ENCODE measurements around the gene KRT28. TPM values are rescaled to one million over a fixed set of nuclear protein-coding genes. Genes with fewer than 3 reads are reported as not detected.

KRT28 gene
- total RNA-seq, 1 donor from 2014 or later: not detected

DNA sequence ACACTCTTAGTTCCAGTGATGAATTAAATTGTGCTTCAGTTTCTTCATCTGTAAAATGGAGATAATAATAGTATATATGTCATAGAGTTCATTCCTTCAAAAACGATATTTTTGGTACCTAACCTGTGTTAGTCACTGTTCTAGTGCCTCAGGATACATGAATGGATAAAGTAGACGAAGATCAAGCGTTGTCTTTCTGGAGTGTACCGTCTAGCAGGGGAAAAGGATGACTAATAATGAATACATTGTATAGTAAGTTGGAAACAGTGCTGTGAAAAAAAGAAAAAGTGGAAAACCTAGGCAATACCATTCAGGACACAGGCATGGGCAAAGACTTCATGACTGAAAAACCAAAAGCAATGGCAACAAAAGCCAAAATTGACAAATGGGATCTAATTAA is 14.0 kb upstream of the KRT28 start:
- no peak overlapping the region for H3K4me3 ChIP-seq
- no peak for TF ChIP-seq EZH2 (IDR thresholded peaks at IDR 0.05)
- TF ChIP-seq EZH2phosphoT487 (IDR thresholded peaks at IDR 0.05): no peak
- TF ChIP-seq, protein P1, sequence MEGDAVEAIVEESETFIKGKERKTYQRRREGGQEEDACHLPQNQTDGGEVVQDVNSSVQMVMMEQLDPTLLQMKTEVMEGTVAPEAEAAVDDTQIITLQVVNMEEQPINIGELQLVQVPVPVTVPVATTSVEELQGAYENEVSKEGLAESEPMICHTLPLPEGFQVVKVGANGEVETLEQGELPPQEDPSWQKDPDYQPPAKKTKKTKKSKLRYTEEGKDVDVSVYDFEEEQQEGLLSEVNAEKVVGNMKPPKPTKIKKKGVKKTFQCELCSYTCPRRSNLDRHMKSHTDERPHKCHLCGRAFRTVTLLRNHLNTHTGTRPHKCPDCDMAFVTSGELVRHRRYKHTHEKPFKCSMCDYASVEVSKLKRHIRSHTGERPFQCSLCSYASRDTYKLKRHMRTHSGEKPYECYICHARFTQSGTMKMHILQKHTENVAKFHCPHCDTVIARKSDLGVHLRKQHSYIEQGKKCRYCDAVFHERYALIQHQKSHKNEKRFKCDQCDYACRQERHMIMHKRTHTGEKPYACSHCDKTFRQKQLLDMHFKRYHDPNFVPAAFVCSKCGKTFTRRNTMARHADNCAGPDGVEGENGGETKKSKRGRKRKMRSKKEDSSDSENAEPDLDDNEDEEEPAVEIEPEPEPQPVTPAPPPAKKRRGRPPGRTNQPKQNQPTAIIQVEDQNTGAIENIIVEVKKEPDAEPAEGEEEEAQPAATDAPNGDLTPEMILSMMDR (IDR thresholded peaks at IDR 0.05): no peak
- H3K4me1 ChIP-seq: peaks cover 4% of the 10 kb centered on the region
- no peak overlapping the region for H3K9ac ChIP-seq
- peaks cover 22% of the 10 kb centered on the region for H3F3A ChIP-seq (ENCODE audit: low read depth)
- H3K4me2 ChIP-seq: no peak overlapping the region
- H3K27ac ChIP-seq: no peak overlapping the region
- Mint-ChIP-seq H3K36me3 (peaks cover 3% of the 10 kb centered on the region), H3K4me3 (no peak overlapping the region), H3K9me3 (no peaks in the 10 kb centered on the region), H3K27me3 (ENCODE audit: insufficient read depth, low read depth) (peaks cover 2% of the 10 kb centered on the region), H3K27ac (no peak overlapping the region), H3K4me1 (peaks cover 9% of the 10 kb centered on the region)
- H3K27me3 ChIP-seq: peaks cover 64% of the 10 kb centered on the region
- H3K36me3 ChIP-seq: no peaks in the 10 kb centered on the region
- DNase-seq (ENCODE audit: low spot score): no peak
- no peaks in the 10 kb centered on the region for H3K9me3 ChIP-seq (ENCODE audit: low read depth)
- H4K20me1 ChIP-seq (ENCODE audit: low read depth): no peaks in the 10 kb centered on the region
- H2AFZ ChIP-seq (replicated peaks): no peak overlapping the region
- peaks cover 7% of the 10 kb centered on the region for H3K79me2 ChIP-seq (ENCODE audit: low read depth)

- Mint-ChIP-seq H3K9me3 (no peaks in the 10 kb centered on the region), H3K4me3 (no peak overlapping the region), H3K27ac (no peak overlapping the region), H3K36me3 (peaks cover 3% of the 10 kb centered on the region), H3K27me3 (ENCODE audit: insufficient read depth, low read depth) (peaks cover 2% of the 10 kb centered on the region), H3K4me1 (peaks cover 3% of the 10 kb centered on the region)
- no peak for DNase-seq (ENCODE audit: low spot score)
- Histone ChIP-seq H2AFZ (replicated peaks) (no peak overlapping the region), H3K4me3 (no peak overlapping the region), H3K27me3 (peaks cover 75% of the 10 kb centered on the region), H4K20me1 (ENCODE audit: low read depth) (no peaks in the 10 kb centered on the region), H3K4me2 (no peak overlapping the region), H3K79me2 (ENCODE audit: low read depth) (no peaks in the 10 kb centered on the region), H3K36me3 (no peaks in the 10 kb centered on the region), H3K9me3 (ENCODE audit: low read depth) (no peaks in the 10 kb centered on the region), H3K9ac (no peak overlapping the region), H3K27ac (no peak overlapping the region), H3K4me1 (no peaks in the 10 kb centered on the region), H3F3A (ENCODE audit: low read depth) (peaks cover 12% of the 10 kb centered on the region)
- TF ChIP-seq, protein P1 (IDR thresholded peaks at IDR 0.05): no peak
- TF ChIP-seq EZH2phosphoT487 (IDR thresholded peaks at IDR 0.05) (no peak), EZH2 (IDR thresholded peaks at IDR 0.05) (no peak)
Measured at GRCh38 chr17:40812639-40813038, 12.9 kb upstream of the KRT28 start.

DNA sequence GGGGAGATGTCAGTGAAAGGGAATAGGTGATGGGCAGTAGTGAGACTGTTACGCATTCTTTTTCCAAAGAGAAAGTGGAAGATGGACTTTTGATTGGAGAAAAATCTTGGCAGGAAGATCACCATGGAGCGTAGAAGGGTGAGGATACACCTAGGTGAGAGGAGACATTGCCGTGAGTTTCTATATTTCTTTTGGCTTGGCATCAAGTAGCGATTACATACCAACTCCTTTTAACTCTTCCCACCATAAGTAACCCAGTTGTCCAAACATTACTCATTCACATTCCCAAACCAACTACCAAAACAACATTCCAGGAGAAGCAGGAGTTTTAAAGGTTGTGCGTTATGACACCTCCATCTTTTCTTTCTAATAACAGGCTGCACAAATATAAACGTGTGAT is 10.7 kb upstream of the KRT28 start:
- Mint-ChIP-seq H3K4me3 (no peak overlapping the region), H3K27ac (no peak overlapping the region), H3K36me3 (no peaks in the 10 kb centered on the region), H3K27me3 (ENCODE audit: insufficient read depth, low read depth) (no peaks in the 10 kb centered on the region), H3K9me3 (no peaks in the 10 kb centered on the region), H3K4me1 (no peaks in the 10 kb centered on the region)
- H3F3A ChIP-seq (ENCODE audit: low read depth): no peaks in the 10 kb centered on the region
- no peak overlapping the region for H3K27ac ChIP-seq
- no peak overlapping the region for H3K4me2 ChIP-seq
- no peak overlapping the region for H3K9ac ChIP-seq
- no peaks in the 10 kb centered on the region for H3K4me1 ChIP-seq
- H4K20me1 ChIP-seq (ENCODE audit: low read depth): no peaks in the 10 kb centered on the region
- no peak for TF ChIP-seq EZH2phosphoT487 (IDR thresholded peaks at IDR 0.05)
- DNase-seq (ENCODE audit: low spot score): no peak
- no peak overlapping the region for H3K4me3 ChIP-seq
- H3K36me3 ChIP-seq: no peaks in the 10 kb centered on the region
- H3K9me3 ChIP-seq (ENCODE audit: low read depth): no peaks in the 10 kb centered on the region
- H3K79me2 ChIP-seq (ENCODE audit: low read depth): no peaks in the 10 kb centered on the region
- no peak overlapping the region for H2AFZ ChIP-seq (replicated peaks)
- H3K27me3 ChIP-seq: peaks cover 97% of the 10 kb centered on the region

DNA sequence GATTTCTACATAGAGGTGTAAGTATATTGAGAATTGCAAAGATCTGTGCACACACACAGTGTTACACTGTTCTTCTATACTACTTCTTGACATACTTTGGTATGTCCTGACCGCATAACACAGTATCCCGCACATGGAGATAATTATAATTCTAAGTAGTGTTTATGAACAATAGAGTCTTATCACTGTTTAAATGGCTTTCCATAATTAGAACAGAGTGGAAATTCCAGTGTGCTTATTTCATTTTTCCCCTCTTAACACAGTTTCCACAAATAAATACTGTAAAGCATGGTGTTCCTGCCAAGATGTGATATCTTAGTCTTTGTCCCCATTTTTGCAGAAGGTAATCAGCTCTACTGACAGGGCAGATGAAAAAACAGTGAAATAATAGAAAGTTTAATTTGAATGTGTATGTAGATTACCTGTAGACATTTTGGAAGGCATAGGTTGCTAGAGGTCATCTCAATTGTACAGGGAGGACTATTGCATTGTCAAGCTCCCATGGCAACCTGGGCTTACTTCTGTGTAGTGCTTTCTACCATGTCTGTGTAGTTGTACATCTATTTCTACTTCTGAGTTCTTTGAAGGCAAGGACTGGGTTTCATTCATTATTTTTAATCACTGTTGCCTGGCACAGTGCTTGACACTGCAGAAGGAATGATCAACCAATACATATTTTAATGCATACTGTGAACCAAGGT is 10.1 kb upstream of the KRT28 start:
- H3K4me3 ChIP-seq: no peak overlapping the region
- no peaks in the 10 kb centered on the region for H3K36me3 Mint-ChIP-seq
- no peak overlapping the region for H3K4me2 ChIP-seq
- H2AFZ ChIP-seq (replicated peaks): no peak overlapping the region
- TF ChIP-seq, protein P1 (IDR thresholded peaks at IDR 0.05): no peak
- TF ChIP-seq EZH2 (IDR thresholded peaks at IDR 0.05) (no peak), EZH2phosphoT487 (IDR thresholded peaks at IDR 0.05) (no peak)
- no peaks in the 10 kb centered on the region for H3K79me2 ChIP-seq (ENCODE audit: low read depth)
- H3K9ac ChIP-seq: no peak overlapping the region
- H3K9me3 Mint-ChIP-seq: no peaks in the 10 kb centered on the region
- H4K20me1 ChIP-seq (ENCODE audit: low read depth): no peaks in the 10 kb centered on the region
- no peaks in the 10 kb centered on the region for H3K4me1 ChIP-seq
- H3K4me3 Mint-ChIP-seq: no peak overlapping the region
- no peaks in the 10 kb centered on the region for H3F3A ChIP-seq (ENCODE audit: low read depth)
- H3K9me3 ChIP-seq (ENCODE audit: low read depth): no peaks in the 10 kb centered on the region
- H3K27me3 Mint-ChIP-seq (ENCODE audit: insufficient read depth, low read depth): peaks cover 4% of the 10 kb centered on the region
- no peak overlapping the region for H3K27ac ChIP-seq
- no peaks in the 10 kb centered on the region for H3K4me1 Mint-ChIP-seq
- no peak for DNase-seq (ENCODE audit: low spot score)
- H3K27ac Mint-ChIP-seq: no peak overlapping the region
- H3K27me3 ChIP-seq: peaks cover 99% of the 10 kb centered on the region
- H3K36me3 ChIP-seq: no peaks in the 10 kb centered on the region

All from neural progenitor cell (in vitro differentiated cells).